ENCODE results near the gene DYNC1H1. TPM values are rescaled to one million over a fixed set of nuclear protein-coding genes. Genes with fewer than 3 reads are reported as not detected.

The DYNC1H1 gene
- total and polyA plus RNA-seq, 2 experiments from 2014 or later = 141 to 405 TPM

- no peak overlapping the region for H3K4me3 ChIP-seq
- DNase-seq (ENCODE audit: low spot score) = no peak
- no peaks in the 10 kb centered on the region for H3K36me3 ChIP-seq (replicated peaks; ENCODE audit: insufficient read depth, low read depth)
- TF ChIP-seq CTCF (IDR thresholded peaks at IDR 0.05; ENCODE audit: poor library complexity) (no peak), EZH2 (IDR thresholded peaks at IDR 0.05; ENCODE audit: borderline replicate concordance) (no peak), EZH2phosphoT487 (IDR thresholded peaks at IDR 0.05; ENCODE audit: low read depth, severe bottlenecking, unreplicated experiment) (no peak)
- WGBS (ENCODE audit: low lambda C conversion rate, missing lambda C conversion rate) = 98% methylated on average over 33 of the region's 33 CpGs
- no peak overlapping the region for H3K4me2 ChIP-seq
- no peaks in the 10 kb centered on the region for H3K4me1 ChIP-seq (ENCODE audit: insufficient read depth)
- no peak overlapping the region for H3K27ac ChIP-seq
- no peaks in the 10 kb centered on the region for H4K20me1 ChIP-seq (ENCODE audit: insufficient read depth, poor library complexity, severe bottlenecking)
- H3K27me3 ChIP-seq = no peaks in the 10 kb centered on the region
- H3K9me3 ChIP-seq (ENCODE audit: low read depth) = no peaks in the 10 kb centered on the region
- no peak overlapping the region for H2AFZ ChIP-seq
- H3K79me2 ChIP-seq = no peaks in the 10 kb centered on the region
- H3K9me2 ChIP-seq (replicated peaks; ENCODE audit: insufficient read depth) = no peaks in the 10 kb centered on the region
Measured at GRCh38 chr14:102047808-102048540, 83.6 kb downstream of the DYNC1H1 start.

GRCh38 chr14:102049258-102050025 is 85.1 kb downstream of the DYNC1H1 start:
- Histone ChIP-seq H3K27me3 (no peaks in the 10 kb centered on the region), H3K9me2 (replicated peaks; ENCODE audit: insufficient read depth) (no peaks in the 10 kb centered on the region), H3K9me3 (ENCODE audit: low read depth) (no peaks in the 10 kb centered on the region), H3K4me1 (ENCODE audit: insufficient read depth) (no peaks in the 10 kb centered on the region), H3K27ac (no peak overlapping the region), H2AFZ (no peak overlapping the region), H3K79me2 (no peaks in the 10 kb centered on the region), H3K4me3 (no peak overlapping the region), H4K20me1 (ENCODE audit: insufficient read depth, poor library complexity, severe bottlenecking) (no peaks in the 10 kb centered on the region), H3K4me2 (no peak overlapping the region), H3K36me3 (replicated peaks; ENCODE audit: insufficient read depth, low read depth) (no peaks in the 10 kb centered on the region)
- TF ChIP-seq EZH2 (IDR thresholded peaks at IDR 0.05; ENCODE audit: borderline replicate concordance) = no peak
- TF ChIP-seq CTCF (IDR thresholded peaks at IDR 0.05; ENCODE audit: poor library complexity) = no peak
- no peak for TF ChIP-seq EZH2phosphoT487 (IDR thresholded peaks at IDR 0.05; ENCODE audit: low read depth, severe bottlenecking, unreplicated experiment)
- WGBS (ENCODE audit: low lambda C conversion rate, missing lambda C conversion rate) = 93% methylated on average over 23 of the region's 25 CpGs
- no peak for DNase-seq (ENCODE audit: low spot score)

- Histone ChIP-seq H3K27ac (no peak overlapping the region), H4K20me1 (ENCODE audit: insufficient read depth, poor library complexity, severe bottlenecking) (no peaks in the 10 kb centered on the region), H3K27me3 (no peaks in the 10 kb centered on the region), H3K36me3 (replicated peaks; ENCODE audit: insufficient read depth, low read depth) (no peaks in the 10 kb centered on the region), H3K79me2 (no peaks in the 10 kb centered on the region), H2AFZ (no peak overlapping the region), H3K9me2 (replicated peaks; ENCODE audit: insufficient read depth) (no peaks in the 10 kb centered on the region), H3K4me2 (no peak overlapping the region), H3K9me3 (ENCODE audit: low read depth) (no peaks in the 10 kb centered on the region), H3K4me1 (ENCODE audit: insufficient read depth) (no peaks in the 10 kb centered on the region), H3K4me3 (no peak overlapping the region)
- 98% methylated on average over 12 of the region's 12 CpGs for WGBS (ENCODE audit: low lambda C conversion rate, missing lambda C conversion rate)
- no peak for TF ChIP-seq CTCF (IDR thresholded peaks at IDR 0.05; ENCODE audit: poor library complexity)
- no peak for TF ChIP-seq EZH2phosphoT487 (IDR thresholded peaks at IDR 0.05; ENCODE audit: low read depth, severe bottlenecking, unreplicated experiment)
- DNase-seq (ENCODE audit: low spot score) = no peak
Measured at GRCh38 chr14:102050026-102050405, 85.6 kb downstream of the DYNC1H1 start.

All from hepatocyte (in vitro differentiated cells).